Measurements from ENCODE around the gene MECP2.

DNA sequence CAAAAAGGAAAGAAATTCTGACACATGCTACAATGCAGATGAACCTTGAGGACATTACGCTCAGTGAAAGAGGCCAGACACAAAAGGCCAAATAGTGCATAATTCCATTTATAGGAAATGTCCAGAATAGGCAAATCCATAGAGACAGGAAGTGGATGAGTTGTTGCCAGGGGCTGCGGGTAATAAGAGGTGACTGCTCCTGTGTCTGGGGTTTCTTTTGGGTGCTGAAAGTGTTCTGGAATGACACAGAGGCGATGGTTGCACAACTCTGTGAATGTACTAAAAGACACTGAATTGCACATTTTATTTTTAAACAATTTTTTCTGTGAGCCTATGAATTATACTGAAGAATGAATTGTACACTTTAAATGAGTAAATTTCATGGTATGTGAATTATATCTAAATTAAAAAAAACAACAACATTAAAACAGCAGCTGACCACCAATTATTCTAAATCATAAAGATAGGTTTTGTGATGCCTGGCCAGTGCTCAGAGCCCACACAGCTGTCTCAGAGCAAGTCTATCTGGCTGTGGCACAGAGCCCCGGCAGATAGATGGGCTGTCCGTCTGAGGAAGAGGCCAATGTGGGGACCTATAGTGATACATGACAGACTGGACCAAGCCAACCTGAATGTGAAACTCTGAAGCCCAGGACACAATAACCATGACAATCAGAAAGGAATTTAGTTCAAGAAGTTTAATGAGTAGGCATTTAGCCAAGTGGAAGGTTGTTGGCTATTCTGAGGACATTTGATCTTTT lies 54.3 kb downstream of the MECP2 start:
- TF ChIP-seq, protein P1, sequence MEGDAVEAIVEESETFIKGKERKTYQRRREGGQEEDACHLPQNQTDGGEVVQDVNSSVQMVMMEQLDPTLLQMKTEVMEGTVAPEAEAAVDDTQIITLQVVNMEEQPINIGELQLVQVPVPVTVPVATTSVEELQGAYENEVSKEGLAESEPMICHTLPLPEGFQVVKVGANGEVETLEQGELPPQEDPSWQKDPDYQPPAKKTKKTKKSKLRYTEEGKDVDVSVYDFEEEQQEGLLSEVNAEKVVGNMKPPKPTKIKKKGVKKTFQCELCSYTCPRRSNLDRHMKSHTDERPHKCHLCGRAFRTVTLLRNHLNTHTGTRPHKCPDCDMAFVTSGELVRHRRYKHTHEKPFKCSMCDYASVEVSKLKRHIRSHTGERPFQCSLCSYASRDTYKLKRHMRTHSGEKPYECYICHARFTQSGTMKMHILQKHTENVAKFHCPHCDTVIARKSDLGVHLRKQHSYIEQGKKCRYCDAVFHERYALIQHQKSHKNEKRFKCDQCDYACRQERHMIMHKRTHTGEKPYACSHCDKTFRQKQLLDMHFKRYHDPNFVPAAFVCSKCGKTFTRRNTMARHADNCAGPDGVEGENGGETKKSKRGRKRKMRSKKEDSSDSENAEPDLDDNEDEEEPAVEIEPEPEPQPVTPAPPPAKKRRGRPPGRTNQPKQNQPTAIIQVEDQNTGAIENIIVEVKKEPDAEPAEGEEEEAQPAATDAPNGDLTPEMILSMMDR (IDR thresholded peaks at IDR 0.05), result no peak
- no peak for TF ChIP-seq POLR2A (IDR thresholded peaks at IDR 0.05)

Measured in thyroid gland (tissue), 4 donors.